CD1c-positive myeloid dendritic cell (primary cell): ENCODE measurements around the gene GINS3.

ENCODE experiments used
- DNase-seq: peaks from one replicate; pipeline ENCODE4 v3.0.0-alpha.2; 2016; ENCODE audit errors: extremely low spot score

The GINS3 gene

GRCh38 chr16:58425756-58426494 is 33.7 kb downstream of the GINS3 start:
- DNase-seq = peak; percentile 87

- no peak for DNase-seq
These were observed 34.7 kb downstream of the GINS3 start for GRCh38 chr16:58426966-58427365.

GRCh38 chr16:58428621-58429542 is 36.6 kb downstream of the GINS3 start:
- no peak for DNase-seq

- DNase-seq = no peak
These were observed 38.4 kb downstream of the GINS3 start for GRCh38 chr16:58430718-58431117.

GRCh38 chr16:58433569-58433951 is 41.3 kb downstream of the GINS3 start:
- DNase-seq = no peak

GRCh38 chr16:58435779-58436178 is 43.5 kb downstream of the GINS3 start:
- DNase-seq = no peak

GRCh38 chr16:58440131-58440530 is 47.9 kb downstream of the GINS3 start:
- DNase-seq = no peak

- DNase-seq = no peak
These were observed 50.3 kb downstream of the GINS3 start for GRCh38 chr16:58442547-58442946.

- no peak for DNase-seq
These were observed 51.5 kb downstream of the GINS3 start for GRCh38 chr16:58443783-58444182.

GRCh38 chr16:58444265-58444664 is 52.0 kb downstream of the GINS3 start:
- no peak for DNase-seq

- DNase-seq = no peak
These were observed 56.6 kb downstream of the GINS3 start for GRCh38 chr16:58448890-58449289.

- DNase-seq = no peak
These were observed 57.0 kb downstream of the GINS3 start for GRCh38 chr16:58449306-58449705.

GRCh38 chr16:58449768-58450167 is 57.5 kb downstream of the GINS3 start:
- no peak for DNase-seq

- no peak for DNase-seq
These were observed 58.3 kb downstream of the GINS3 start for GRCh38 chr16:58450590-58450989.

GRCh38 chr16:58451265-58451689 is 59.0 kb downstream of the GINS3 start:
- DNase-seq = no peak

GRCh38 chr16:58451945-58452401 is 59.7 kb downstream of the GINS3 start:
- DNase-seq = peak; percentile 33

GRCh38 chr16:58452640-58453039 is 60.4 kb downstream of the GINS3 start:
- no peak for DNase-seq

GRCh38 chr16:58454178-58454577 is 61.9 kb downstream of the GINS3 start:
- DNase-seq = no peak

- DNase-seq = no peak
These were observed 62.6 kb downstream of the GINS3 start for GRCh38 chr16:58454856-58455255.
